GM19023 (cell line): ENCODE data around the gene CORO7.
"Not testable (repeated sequence)": the region's sequence is repeated elsewhere in the genome, so short reads cannot be mapped to it uniquely, and the experiment has no call there.

Experiments used
- ATAC-seq: cut with Tn5 transposase; IDR thresholded peaks from one replicate; pipeline ENCODE4 v1.9.1; 2021; ENCODE audit warnings: mild to moderate bottlenecking, moderate library complexity; ENCODE audit not compliant: unreplicated experiment

The CORO7 gene

DNA sequence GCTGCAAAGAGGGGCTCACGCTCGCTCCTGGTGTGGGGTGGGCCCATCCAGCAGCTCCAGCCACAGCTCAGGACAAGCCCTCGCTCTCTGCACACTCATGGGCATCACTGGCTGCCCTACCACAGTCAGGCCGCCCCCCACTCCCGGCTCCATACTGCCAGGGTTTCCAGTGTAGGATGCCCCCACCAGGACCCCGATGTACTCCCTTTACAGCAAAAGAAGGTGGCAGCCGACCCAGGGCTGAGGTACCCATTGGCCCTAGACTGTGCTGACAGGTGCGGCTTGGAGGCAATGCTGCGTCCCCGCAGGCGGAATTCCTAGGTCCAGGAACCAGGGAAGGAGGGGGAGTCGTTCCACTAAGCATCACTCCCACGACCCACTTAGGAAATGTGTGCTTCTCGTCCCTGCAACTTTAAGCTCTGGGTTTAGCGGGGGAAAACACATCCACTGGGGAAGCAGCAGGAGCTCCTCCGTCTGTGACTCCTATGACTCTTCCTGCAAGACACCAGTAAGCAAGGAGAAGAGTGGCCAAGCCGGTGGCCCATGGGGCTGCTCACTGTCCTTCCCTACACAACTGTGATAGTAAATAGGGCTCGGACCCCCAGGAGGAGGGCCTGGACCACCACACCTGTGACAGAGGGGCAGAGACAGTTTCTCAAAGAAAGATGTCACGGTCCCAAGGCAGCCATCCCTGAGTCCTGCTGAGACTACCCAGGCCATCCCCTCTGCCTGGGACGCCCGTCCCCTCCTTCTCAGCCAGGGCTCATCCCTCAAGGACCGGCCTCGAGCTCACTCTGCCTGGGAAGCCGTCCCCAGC, 13.1 kb downstream of the CORO7 start:
- ATAC-seq = no peak

DNA sequence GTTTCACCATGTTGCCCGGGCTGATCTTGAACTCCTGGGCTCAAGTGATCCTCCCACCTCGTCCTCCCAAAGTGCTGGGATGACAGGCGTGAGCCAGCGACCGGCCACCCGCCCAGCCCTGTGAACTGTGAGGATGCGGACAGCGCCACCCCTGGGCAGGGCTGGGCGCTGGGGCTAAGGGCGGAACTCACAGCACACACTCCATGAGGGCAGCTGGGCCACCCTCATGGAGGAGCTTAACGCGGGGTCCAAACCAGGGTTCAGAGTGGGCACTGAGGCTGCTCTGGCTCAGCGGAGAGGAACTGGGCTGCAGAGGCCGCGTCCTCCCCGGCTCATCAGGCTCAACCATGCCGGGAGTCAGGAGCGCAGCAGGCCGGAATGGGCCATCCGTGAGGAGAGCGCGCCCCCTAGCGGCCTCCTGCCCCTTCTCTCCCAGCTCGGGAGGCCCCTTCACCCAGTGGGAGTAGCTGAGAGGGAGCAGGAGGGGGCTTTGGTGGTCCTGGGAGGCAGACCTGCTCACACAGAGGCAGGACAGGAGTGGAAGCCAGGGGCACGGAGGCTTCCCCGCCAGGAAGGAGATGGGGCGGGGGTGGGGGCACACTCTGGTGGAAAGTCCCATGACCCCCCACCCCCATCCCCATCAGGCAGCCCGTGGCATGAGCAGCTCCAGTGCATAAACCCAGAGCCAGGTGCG, 13.8 kb downstream of the CORO7 start:
- ATAC-seq = no peak

DNA sequence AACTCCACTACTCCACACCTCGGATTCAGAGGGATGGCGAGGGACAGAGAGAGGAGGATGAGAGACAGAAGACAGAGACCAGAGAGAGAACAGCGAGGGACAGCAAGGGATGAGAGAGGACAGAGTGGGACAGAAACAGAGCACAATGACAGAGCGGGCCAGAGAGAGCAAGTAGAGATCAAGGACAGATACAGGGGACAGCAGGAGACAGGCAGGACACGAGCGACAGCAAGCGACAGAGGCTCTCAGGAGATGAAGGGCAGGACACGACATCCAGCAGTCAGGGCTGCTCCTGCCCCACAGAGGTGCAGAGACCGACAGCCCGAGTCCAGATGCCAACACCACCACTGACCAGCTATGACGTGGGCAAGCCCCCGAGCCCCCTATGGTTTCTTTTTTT, 14.9 kb downstream of the CORO7 start:
- no peak for ATAC-seq

DNA sequence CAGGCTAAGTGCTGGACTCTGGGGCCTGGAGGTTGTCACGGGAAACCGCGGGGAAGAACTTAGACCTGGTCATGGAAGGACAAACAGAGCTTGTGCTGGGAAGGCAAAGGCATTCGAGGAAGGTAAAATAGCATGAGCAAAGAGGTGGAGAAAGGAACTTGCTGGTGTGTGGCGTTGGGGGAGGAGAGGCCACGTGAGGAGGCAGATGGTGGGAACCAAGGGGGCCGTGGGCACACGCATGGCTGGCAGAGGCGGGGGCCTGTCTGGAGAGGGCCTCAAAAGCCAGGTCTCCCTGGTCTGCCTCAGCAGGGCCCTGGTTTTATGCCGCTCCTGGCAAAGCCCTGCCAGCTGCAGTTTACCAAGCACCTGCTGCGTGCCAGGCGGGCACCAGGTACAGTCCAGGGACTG, 15.3 kb downstream of the CORO7 start:
- no peak for ATAC-seq

DNA sequence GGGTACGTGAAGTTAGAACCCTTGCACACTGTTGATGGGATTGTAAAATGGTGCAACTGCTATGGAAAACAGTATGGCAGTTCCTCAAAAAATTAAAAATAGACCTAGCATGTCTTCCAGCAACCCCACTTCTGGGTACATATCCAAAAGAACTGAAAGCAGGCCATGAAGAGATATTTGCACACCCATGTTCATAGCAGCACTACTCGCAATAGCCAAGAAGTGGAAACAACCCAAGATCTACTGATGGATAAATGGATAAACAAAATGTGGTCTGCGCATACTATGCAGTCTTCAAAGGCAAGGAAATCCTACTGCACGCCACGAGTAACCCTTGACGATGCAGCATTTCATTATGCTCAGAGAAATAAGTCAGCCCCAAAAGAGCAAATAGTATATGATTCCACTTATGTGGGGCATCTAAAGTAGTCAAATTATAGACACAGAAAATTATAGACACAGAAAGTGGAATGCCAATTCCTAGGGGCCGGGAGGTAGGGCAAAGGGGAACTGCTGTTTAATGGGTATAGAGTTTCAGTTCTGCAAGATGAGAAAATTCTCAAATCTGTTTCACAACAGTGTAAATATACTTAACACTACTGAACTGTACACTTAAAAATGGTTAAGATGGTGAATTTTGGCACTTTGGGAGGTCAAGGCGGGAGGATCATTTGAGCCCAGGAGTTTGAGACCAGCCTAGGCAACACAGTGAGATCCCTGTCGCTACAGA, 17.2 kb downstream of the CORO7 start:
- ATAC-seq = no peak

DNA sequence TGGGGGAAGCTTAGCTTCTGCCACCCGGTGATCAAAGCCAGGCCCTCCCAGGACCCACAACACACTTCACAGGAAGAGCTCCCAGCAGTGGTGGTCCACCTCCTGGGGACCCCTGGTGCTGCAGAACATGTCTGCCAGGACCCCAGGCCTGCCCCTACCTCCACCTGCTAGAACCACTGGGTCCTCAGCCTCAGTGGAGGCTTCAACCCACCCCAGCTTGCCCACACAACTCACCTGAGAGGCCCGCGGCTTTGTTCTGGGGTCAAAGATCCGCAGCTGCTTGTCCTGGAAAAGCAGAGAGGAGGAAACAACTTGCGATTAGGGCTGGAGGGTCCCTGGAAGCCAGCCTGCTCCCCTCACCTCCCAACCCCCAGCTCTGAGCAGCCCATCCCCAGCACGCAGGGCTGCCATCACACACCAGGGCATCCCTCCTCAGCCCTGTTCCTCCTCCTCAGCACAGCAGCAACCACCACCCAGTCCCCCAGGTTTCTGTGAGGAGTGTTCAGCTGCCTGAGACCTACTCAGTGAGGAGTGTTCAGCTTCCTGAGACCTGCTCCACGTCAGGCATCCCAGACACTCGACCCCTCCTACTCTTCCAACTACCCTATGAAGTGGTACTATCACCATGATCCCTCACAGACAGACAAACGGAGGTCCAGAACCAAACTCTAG, 21.2 kb downstream of the CORO7 start:
- ATAC-seq = no peak

DNA sequence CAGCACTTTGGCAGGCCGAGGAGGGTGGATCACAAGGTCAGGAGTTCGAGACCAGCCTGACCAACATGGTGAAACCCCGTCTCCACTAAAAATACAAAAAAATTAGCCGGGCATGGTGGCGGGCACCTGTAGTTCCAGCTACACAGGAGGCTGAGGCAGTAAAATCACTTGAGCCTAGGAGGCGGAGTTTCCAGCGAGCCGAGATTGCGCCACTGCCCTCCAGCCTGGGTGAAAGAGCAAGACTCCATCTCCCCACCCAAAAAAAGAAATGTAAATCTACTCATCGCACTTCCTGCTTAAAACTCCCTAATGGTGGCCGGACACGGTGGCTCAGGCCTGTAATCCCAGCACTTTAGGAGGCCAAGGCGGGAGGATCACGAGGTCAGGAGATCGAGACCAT, 22.5 kb downstream of the CORO7 start:
- ATAC-seq = not testable (repeated sequence)

DNA sequence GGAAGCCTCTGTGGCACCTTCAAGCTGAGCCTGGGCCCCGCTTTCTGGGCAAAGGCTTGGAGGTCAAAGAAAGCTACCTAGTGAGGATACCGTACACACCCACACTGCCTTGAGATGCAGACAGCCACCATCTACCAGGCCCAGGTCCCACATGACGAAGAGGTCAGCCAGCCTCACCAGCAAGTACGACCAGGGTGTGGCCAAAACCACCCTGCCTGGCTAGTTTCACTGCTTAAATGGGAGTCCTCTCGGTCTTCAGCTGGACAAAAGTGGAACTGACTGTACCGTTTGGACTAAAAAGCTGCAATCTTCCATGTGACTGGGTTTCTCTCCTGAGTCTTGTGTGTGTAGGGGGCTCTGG, 23.2 kb downstream of the CORO7 start:
- no peak for ATAC-seq

DNA sequence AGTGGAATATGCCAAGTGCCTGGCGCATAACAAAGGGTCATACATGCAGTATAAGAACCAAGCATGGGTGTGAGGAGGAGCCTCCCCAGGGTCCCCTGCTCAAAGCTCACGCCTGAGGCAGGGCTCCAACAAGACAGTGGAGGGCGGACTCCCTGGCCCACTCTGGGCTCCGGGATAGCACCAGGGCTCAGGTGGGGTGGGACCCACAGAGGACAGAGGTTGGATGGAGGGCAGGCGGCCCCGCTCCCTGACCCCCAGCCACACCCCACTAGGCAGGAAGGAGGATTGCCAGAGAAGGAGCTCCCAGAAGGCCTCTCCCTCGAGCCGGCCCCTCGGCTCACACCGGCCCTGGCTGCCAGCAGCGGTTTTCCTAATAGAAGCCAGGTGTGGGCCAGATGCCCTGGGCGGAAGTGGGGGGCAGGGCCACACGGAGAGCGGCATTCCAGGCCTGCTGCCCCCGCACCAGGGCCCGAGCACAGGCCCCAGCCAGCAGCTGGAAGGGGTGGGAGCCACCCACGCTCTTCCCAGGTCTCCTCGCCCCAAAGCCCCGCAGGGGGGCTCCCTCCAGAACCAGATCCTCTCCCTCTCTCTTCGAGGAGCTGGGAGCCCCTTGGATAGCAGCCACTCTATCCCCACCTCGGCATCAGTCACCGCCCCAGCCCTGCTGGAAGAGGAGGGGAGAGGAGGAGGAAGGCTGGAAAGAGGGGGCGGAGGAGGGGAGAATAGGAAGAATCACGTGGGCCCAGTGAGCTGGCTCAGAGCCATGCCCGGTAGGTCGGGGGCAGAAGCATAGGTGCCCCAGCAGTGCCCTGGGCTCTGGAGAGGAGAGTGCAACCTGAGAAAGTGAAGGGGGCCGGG, 23.8 kb downstream of the CORO7 start:
- ATAC-seq = no peak

DNA sequence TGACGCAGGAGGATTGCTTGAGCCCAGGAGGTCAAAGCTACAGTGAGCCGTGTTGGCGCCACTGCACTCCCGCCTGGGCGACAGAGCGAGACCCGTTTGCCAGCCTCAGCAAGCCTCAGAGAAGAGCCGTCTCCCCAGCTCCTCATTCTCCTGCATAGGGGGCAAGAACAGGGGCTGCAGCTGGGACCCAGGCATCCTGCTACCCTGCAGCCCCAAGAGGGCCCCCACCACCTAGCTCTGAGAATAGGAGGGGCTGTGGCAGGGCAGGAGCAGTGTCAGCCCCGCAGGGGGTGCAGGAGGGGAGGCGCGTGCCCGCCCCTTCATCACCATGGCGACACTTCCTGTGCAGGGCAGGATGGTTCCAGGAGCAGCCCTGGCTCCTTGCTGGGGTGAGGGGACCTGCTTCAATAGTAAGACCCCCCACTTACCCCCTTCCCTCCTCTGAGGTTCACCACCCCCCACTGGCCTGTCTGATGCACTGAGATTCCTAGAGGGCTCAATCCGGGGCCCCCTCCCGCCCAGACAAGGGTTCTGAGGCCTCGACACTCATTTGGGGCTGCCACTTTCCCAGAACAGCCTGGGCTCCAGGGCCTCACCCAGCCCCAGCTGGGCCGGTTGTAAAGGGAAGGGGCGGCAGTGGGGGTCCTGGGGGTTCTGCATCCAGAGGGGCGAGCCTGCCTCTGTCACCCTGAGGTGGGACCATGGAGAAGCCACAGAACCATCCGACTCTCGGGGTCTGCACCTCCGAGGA, 24.6 kb downstream of the CORO7 start:
- ATAC-seq = no peak

DNA sequence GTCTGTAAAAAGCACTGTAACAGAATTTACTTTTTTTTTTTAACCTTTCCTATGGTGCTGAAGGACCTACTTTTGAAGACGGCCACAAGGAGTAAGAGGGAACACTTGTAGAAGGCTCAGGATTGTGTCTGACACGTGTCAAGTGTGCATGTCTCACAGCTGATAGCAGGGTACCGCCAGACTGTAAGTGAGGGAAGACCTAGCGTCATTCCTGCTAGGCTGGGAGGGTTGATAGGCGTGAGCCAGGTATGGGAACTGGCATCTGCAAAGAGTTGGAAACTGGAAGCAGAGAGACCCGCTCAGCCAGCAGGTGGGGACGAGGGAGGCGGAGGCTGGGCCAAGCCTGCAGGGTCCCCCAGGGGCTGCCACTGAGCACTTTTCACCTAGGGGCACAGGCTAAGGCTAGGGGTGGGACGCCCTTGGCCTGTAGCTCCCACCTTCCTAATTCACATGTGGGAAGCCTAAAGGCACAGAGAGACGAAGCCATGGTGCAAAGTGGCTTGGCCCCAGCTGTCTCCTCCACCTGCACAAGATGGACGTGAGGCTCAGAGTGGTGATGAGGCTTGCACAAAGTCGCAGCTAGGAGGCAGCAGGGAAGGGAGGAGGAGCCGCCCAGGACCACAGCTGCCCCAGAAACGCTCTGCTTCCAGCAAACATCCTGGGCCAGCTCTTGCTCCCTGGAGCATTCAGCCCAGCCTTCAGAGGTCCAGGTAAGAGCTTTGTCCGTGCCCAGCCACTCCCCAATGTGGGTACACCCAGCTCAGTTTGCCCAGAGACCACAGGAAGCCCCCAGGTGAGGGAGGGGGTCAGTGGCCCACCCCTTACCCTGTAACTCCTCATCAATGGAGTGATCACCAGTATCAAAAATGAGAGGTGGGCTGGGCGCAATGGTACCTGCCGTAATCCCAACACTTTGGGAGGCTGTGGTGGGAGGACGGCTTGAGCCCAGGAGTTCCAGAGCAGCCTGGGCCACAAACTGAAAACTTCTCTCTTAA, 25.8 kb downstream of the CORO7 start:
- no peak for ATAC-seq

DNA sequence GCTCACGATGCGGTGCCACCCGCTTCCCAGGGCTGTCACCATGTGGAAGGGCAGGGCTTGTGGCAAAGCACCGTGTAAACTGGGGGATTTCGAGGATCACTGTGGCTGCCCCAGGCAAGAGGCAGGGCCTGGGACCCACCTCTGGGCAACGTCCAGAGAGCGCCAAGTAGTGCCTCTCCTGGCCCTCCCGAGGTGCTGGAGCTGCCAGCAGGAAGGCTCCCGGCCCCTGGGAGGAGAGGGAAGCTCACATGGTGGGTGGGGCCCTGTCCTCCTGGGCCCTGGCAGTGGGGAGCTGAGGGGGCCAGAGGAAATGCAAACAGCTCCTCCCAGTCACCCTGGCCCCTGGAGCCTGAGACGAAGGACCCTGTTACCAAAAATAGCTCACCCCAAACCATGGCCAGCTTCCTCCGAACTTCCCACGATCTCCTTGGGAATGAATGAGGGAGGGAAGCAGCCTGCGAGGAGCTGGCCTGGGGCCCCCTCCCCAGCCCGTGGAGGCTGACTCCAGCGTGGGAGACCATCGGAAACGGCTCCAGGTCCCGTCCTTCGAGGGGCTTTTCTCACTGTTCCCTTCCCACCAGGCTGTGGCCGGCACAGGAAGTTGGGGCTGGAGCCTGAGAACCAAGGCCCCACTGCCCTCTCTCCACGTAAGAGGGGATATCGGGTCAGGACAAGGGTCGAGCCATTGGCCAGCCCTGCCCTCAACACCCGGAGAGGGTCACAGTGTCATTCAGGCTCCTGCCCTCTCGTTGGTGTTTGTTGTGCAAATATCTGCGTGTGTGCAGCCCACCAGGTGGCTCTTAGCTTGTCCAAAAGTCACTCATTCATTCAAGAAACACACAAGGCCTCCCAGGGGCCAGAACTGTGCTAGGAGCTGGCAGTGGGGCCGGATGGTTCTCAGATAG, 27.1 kb downstream of the CORO7 start:
- no peak for ATAC-seq

DNA sequence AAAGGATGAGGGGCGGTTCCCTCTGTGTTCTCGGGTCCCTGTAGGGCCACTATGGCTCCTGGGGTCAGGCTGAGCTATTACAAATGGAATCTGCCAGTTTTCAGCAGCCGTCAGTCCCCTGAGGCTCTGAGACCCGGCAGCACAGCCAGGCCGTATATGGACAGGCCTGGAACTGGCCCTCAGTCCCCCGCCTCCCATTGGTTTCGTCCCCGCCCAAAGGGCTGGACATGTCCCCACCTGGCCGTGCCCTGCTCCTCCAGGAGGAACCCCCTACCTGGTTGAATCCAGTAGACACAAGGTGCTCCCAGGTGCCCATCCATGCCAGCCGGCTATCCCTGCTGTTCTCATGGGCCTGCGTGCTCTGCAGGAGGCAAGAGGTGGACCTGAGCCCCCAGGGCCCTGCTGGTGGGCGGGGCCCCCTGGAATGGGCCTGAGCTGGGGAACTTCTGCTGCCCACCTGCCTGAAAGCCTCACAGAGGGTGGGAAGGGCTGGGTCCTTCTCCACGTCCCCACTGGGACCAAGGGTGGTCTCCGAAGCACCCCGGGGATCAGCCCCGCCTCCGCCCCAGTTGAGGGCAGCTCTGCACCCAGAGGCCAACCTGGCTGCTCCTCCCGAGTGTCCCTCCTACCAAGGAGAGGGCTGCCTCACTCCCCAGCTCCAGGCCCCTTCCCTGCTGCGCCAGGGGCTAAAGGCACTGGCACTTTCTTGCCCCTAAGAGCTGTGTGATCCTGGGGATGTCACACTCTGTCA, 27.9 kb downstream of the CORO7 start:
- ATAC-seq = no peak

DNA sequence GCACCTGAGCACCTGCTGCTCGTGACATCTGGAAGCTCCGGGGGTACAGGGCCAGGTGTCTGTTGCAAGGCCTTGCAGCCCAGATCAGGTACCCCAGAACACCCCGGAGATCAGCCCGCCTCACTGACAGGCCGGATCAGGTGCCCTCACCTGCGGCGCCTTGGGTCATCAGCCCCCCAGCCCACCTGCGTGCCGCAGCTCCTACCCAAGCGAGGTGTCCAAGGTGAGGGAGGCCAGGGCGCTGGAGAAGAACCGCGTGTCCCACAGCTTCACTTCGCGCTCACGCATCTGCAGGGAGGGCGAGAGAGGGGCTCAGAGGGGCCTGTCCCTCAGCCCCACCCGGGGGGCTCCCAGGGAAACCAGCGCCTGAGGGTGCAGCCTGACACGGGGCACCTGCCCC, 28.6 kb downstream of the CORO7 start:
- ATAC-seq = no peak

DNA sequence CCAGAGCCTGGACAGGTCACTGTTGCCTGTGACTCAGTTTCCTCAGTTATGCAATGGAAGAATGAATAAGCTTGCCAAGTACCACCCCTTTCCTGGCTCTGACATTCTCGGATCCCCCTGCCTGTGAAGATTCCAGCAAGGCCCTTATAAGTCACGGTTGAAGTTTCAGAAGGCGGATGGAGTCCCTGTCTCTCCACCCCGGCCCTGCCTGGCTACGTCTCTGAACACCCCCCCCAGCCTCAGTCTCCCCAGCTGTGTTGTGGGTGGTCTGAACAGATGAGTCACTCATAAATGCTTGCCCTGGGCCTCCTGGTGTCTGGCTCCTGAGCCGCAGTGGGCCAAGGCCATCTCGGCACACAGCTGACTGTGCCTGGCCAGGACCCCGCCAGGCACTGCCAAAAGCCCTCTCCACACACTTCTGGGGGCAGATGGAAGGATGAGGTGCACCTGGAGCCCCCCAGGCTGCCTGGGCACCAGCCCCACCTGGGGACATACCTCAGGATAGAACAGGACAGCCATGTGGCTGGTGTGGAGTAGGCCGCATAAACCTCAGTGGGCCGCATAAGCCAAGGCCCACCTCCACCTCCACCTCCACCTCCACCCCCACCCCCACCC, 29.3 kb downstream of the CORO7 start:
- no peak for ATAC-seq

DNA sequence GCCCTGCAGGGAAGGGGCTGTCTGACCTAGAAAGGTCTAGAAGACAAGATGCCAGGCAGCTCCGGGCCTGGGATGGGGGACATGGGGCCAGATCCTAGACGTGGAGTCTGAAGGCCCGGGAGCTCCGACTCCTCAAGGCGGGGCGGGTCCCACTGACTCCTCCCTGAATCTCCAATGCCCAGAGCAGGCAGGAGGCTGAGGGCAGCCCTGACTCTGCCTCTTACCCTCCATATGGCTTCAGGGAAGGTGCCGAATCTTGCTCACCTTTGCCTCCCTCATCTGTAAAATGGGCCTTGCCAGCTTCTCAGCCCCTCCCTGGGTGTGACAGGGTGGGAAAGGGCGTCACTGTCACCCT, 30.0 kb downstream of the CORO7 start:
- ATAC-seq = no peak
